ENCODE data around the gene BCAS3.

Gene BCAS3

GRCh38 chr17:61399131-61400065 is 721.7 kb downstream of the BCAS3 start, which contains the start of gene TBX2:
Gene TBX2, plus strand, starts transcription at chr17:61399843. Its CDS starts 334 bp downstream, at chr17:61400177.
- TF ChIP-seq ZNF274 (IDR thresholded peaks at IDR 0.05; ENCODE audit: low read depth, low read length): no peak

GRCh38 chr17:61400066-61400716 is 722.5 kb downstream of the BCAS3 start:
- H3K4me3 ChIP-seq (ENCODE audit: low read length): no peak overlapping the region
- TF ChIP-seq ZNF274 (IDR thresholded peaks at IDR 0.05; ENCODE audit: low read depth, low read length): no peak

More at GRCh38 chr17:61399131-61400065, 721.7 kb downstream of the BCAS3 start, which contains the start of gene TBX2:
- peak within 1 kb of the TSS; percentile 38 for H3K4me3 ChIP-seq (ENCODE audit: low read length)

DNA sequence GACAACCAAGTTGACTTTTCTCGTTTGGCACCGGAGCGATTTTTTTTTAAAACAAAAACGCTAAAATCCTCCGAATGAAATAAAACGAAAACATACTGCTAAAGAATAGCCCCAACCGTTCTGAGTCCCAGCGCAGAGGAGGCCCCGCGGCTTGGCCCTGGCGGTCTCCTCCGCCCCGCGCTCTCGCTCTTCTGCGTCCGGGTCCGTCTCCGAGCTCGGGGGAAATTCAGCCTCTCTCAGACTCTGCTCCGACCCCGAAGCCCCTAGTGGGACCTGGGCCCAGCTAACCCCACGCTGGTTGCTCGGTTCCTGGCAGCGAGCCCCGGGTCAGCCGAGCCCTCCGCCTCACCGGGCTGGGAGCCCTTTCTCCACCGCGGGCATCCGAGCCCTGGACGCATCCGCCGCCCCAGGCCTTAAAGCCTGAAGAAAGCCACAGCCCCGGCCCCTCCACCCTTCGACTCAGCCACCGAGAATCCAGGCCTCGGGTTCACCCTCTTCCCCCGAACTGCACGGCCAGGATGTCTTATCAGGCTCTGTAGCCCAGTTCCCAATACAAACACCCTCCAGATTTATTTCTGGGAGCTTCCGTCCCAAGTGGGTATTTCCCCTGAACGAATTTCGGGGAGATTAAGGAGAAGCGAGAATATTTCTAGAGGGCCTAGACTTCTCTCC is 723.2 kb downstream of the BCAS3 start:
- no peak for TF ChIP-seq ZNF274 (IDR thresholded peaks at IDR 0.05; ENCODE audit: low read depth, low read length)

GRCh38 chr17:61401389-61402072 is 723.9 kb downstream of the BCAS3 start:
- H3K4me3 ChIP-seq (ENCODE audit: low read length): no peak overlapping the region
- TF ChIP-seq ZNF274 (IDR thresholded peaks at IDR 0.05; ENCODE audit: low read depth, low read length): no peak

More for the DNA sequence above, 723.2 kb downstream of the BCAS3 start:
- no peak overlapping the region for H3K4me3 ChIP-seq (ENCODE audit: low read length)

- no peak overlapping the region for H3K4me3 ChIP-seq (ENCODE audit: low read length)
- no peak for TF ChIP-seq ZNF274 (IDR thresholded peaks at IDR 0.05; ENCODE audit: low read depth, low read length)
Observed at GRCh38 chr17:61402073-61402541, 724.5 kb downstream of the BCAS3 start.

DNA sequence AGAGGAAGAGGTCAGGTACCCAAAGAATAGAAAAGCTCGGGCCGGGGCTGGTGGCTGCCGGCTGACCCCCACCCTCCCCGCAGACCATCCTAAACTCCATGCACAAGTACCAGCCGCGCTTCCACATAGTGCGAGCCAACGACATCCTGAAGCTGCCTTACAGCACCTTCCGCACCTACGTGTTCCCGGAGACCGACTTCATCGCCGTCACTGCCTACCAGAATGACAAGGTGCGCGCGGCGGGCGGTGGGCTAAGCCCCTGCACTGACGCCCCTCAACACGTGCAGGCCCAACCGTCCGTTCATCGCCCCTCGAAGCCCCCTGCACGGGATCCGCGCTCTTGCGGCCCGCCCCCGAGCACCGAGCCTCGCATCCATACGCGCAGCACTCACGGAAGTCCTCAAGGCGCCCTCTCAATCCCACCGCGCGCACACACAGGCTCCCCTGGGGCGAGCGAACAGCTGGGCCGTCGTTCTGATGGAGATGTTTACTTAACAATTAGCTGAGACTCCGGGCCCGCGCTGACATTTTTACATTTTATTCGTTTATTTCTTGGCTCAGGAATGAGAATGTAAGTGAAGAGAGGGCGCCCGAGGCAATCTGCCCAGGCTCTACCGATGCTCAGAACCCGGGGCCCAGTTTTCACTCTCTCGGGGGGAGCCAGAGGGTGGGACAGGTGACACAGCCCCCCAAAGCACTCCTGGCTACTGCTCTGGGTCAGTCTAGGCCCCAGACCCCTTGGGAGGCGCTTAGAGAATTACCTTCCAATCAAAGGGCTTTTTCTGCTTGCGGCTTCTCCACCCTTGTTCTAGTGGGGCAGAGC is 725.5 kb downstream of the BCAS3 start:
- no peak overlapping the region; the same call in 1 of the 2 replicates for H3K4me3 ChIP-seq (ENCODE audit: low read length)
- no peak for TF ChIP-seq ZNF274 (IDR thresholded peaks at IDR 0.05; ENCODE audit: low read depth, low read length)

GRCh38 chr17:61403801-61404662 is 726.4 kb downstream of the BCAS3 start:
- H3K4me3 ChIP-seq (ENCODE audit: low read length): no peak overlapping the region
- TF ChIP-seq ZNF274 (IDR thresholded peaks at IDR 0.05; ENCODE audit: low read depth, low read length): no peak

DNA sequence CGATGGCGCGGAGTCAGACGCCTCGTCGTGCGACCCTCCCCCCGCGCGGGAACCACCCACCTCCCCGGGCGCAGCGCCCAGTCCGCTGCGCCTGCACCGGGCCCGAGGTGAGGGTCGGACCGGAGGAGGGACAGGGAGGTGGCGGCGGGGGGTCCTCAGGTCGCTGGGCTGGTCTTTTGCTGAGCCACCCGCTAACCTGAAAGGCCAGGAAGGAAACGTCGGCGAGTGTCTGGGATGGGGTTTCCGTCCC is 726.9 kb downstream of the BCAS3 start:
- H3K4me3 ChIP-seq (ENCODE audit: low read length): no peak overlapping the region
- no peak for TF ChIP-seq ZNF274 (IDR thresholded peaks at IDR 0.05; ENCODE audit: low read depth, low read length)

GRCh38 chr17:61404913-61405685 is 727.4 kb downstream of the BCAS3 start:
- no peak overlapping the region for H3K4me3 ChIP-seq (ENCODE audit: low read length)
- no peak for TF ChIP-seq ZNF274 (IDR thresholded peaks at IDR 0.05; ENCODE audit: low read depth, low read length)

- H3K4me3 ChIP-seq (ENCODE audit: low read length): no peak overlapping the region
- TF ChIP-seq ZNF274 (IDR thresholded peaks at IDR 0.05; ENCODE audit: low read depth, low read length): no peak
Observed at GRCh38 chr17:61405686-61406536, 728.3 kb downstream of the BCAS3 start.

DNA sequence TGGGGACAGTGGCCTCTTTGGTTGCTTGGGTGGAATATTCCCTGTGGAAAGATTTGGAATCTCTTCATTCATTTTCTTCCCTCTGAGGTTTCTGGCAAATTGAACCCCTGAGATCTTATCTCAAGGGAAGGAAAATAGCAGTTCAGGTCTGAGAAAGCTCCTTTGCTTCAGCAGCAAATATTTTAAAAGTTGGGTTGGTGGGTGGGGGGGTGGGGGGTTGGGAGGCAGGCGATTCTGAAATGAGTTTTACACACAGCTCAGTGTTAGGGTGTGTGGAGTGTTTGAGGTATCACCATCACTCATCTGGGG is 728.8 kb downstream of the BCAS3 start:
- TF ChIP-seq ZNF274 (IDR thresholded peaks at IDR 0.05; ENCODE audit: low read depth, low read length): no peak
- no peak overlapping the region for H3K4me3 ChIP-seq (ENCODE audit: low read length)

Data from GM08714 (cell line).